Mesothelial cell of epicardium (in vitro differentiated cells): ENCODE results near the gene NPHP4. TPM values are rescaled to one million over a fixed set of nuclear protein-coding genes. Genes with fewer than 3 reads are reported as not detected.

Source experiments
- DNase-seq, 2 experiments: peaks; one replicate each; pipeline ENCODE4 v3.0.0; 2021; ENCODE audit warnings: low spot score in 2 of 2; ENCODE audit not compliant: unreplicated experiment in 2 of 2
- H3K27ac Mint-ChIP-seq: 2 replicates; pipeline ENCODE4 v1.8.0; 2021; ENCODE audit warnings: mixed read lengths
- H3K27me3 Mint-ChIP-seq: 2 replicates; pipeline ENCODE4 v1.8.0; 2021; ENCODE audit warnings: low read depth, mixed read lengths
- H3K36me3 Mint-ChIP-seq: 2 replicates; pipeline ENCODE4 v1.8.0; 2021; ENCODE audit warnings: mixed read lengths
- H3K4me1 Mint-ChIP-seq: 2 replicates; pipeline ENCODE4 v1.8.0; 2021; ENCODE audit warnings: mixed read lengths
- H3K4me3 Mint-ChIP-seq: 2 replicates; pipeline ENCODE4 v1.8.0; 2021; ENCODE audit warnings: mild to moderate bottlenecking, moderate library complexity, mixed read lengths
- H3K9me3 Mint-ChIP-seq: 2 replicates; pipeline ENCODE4 v1.8.0; 2021; ENCODE audit warnings: mixed read lengths
- CTCF ChIP-seq: fragments of 200-600 bp; sonication (generic); IDR thresholded peaks from one replicate; pipeline ENCODE4 v1.5.0; 2021; ENCODE audit warnings: antibody characterized with exemption; ENCODE audit not compliant: unreplicated experiment
- microRNA-seq: library from miRNA; unstranded; fragments of <30 nt; microRNA quantifications from one replicate; pipeline ENCODE4 v1.2.0, GENCODE V29; 2021; ENCODE audit warnings: inconsistent platforms, mixed read lengths
- total RNA-seq: library from RNA; stranded (reverse); gene quantifications from 3 replicates; pipeline ENCODE4 v1.2.1, GENCODE V29; 2021

Gene NPHP4
- total RNA-seq, 1 donor from 2014 or later = 16.4 TPM

GRCh38 chr1:5813480-5813879 lies 178.7 kb downstream of the NPHP4 start:
- H3K27ac Mint-ChIP-seq = no peak overlapping the region
- no peak for DNase-seq
- H3K4me3 Mint-ChIP-seq = no peak overlapping the region
- peaks cover 9% of the 10 kb centered on the region for H3K9me3 Mint-ChIP-seq
- no peaks in the 10 kb centered on the region for H3K4me1 Mint-ChIP-seq
- H3K27me3 Mint-ChIP-seq = peaks cover 25% of the 10 kb centered on the region
- no peaks in the 10 kb centered on the region for H3K36me3 Mint-ChIP-seq
- no peak for TF ChIP-seq CTCF

Small RNAs within 50 kb of the gene (microRNA-seq; reads per million reads assigned to microRNA genes)
- gene MIR4689 = not detected

Other genes with a start within 250 kb of the NPHP4 start
- 10.7 to 12.7 TPM (median 10.8 TPM) in 3 replicates for gene KCNAB2, start 53.5 kb upstream of the NPHP4 start, total RNA-seq
- 4.8 to 4.9 TPM (median 4.9 TPM) in 3 replicates for gene CHD5, start 187.9 kb upstream of the NPHP4 start, total RNA-seq
- 411 to 435 TPM (median 426 TPM) in 3 replicates for gene RPL22, start 207.2 kb upstream of the NPHP4 start, total RNA-seq
- gene RNF207, start 213.7 kb upstream of the NPHP4 start, total RNA-seq = 467 to 481 TPM (median 477 TPM) in 3 replicates
- gene ICMT, start 243.5 kb upstream of the NPHP4 start, total RNA-seq = 35.1 to 39.8 TPM (median 39.3 TPM) in 3 replicates